NCI-H2107 treated with DMSO at 0.1 percent for 48 hours (cell line): ENCODE results near the gene ILK.
A peak's percentile ranks its signal among the peaks of the same experiment; 100 is the strongest.

Experiments
- DNase-seq: peaks from one replicate; lab custom pipeline; 2025; ENCODE audit not compliant: unreplicated experiment; lab: John Stamatoyannopoulos, UW

The ILK gene

GRCh38 chr11:6603287-6604080, at the start of gene ILK, which contains the start of gene RRP8:
ILK (plus strand) TSS chr11:6603774; CDS start chr11:6604272, 498 bp downstream.
RRP8 (minus strand) TSS chr11:6603616; CDS start chr11:6603502, 114 bp downstream.
- DNase-seq, result peak; percentile 56

- no peak for DNase-seq
Measured at GRCh38 chr11:6554828-6555706, 48.5 kb upstream of the ILK start.

DNA sequence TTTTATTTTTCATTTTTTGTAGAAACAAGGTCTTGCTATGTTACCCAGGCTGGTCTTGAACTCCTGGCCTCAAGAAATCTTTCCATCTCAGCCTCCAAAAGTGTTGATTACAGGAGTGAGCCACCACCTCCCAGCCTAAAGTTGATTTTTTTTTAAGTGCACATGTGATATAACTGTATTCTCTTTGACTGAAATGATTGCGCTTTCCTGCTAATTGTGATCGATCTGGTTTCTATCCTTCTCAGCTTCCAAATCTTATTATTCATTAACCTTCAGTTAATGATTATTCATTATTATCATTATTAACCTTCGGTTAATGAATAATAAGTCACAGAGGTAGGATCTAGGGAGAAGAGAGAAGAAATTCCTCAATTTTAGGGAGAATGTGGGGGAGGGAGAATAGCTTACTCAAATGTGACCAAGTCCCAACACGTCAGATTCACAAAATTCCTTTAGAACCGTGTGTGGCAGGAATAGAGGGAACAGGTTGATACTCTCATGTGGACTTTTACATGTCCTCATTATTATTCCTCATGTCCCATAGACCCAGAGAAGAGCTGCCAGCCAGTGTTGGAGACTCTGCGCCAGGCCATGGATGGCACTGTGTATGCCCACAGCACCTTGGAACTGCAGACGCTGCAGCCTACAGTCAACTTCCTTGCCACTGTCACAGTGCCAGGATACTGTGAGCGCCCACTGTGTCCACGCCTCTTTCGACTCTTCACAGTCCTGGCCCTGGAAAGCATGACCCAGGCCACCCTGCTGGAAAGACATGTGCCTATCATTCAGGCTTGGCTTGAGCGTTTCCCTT, 47.2 kb upstream of the ILK start:
- no peak for DNase-seq

DNA sequence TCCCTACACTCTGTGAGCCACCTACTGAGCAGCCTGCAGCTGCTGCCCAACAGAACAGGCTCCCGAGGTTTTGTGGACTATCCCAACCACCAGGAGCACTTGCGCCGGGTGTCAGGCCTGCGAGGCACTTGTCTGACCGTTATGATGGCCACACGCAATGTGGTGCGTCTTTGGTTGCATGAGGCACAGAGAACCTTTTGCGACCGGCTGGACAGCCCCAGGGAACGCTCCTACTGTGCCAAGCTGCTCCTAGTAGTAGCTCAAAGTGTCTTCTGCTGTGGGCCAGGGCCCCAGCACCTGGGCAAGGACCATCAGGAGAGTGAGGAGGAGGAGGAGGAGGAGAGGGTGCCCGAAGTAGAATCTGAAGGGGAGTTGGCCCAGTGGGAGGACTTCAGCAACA, 46.5 kb upstream of the ILK start:
- DNase-seq, result no peak

GRCh38 chr11:6557761-6558674, 45.6 kb upstream of the ILK start:
- DNase-seq, result no peak

- DNase-seq, result no peak
Measured at GRCh38 chr11:6559369-6559768, 44.2 kb upstream of the ILK start.

GRCh38 chr11:6561288-6561687, 42.3 kb upstream of the ILK start:
- DNase-seq, result no peak

- DNase-seq, result no peak
Measured at GRCh38 chr11:6563121-6563619, 40.4 kb upstream of the ILK start.

GRCh38 chr11:6563667-6564066, 39.9 kb upstream of the ILK start:
- DNase-seq, result no peak

GRCh38 chr11:6565325-6565724, 38.2 kb upstream of the ILK start:
- no peak for DNase-seq

DNA sequence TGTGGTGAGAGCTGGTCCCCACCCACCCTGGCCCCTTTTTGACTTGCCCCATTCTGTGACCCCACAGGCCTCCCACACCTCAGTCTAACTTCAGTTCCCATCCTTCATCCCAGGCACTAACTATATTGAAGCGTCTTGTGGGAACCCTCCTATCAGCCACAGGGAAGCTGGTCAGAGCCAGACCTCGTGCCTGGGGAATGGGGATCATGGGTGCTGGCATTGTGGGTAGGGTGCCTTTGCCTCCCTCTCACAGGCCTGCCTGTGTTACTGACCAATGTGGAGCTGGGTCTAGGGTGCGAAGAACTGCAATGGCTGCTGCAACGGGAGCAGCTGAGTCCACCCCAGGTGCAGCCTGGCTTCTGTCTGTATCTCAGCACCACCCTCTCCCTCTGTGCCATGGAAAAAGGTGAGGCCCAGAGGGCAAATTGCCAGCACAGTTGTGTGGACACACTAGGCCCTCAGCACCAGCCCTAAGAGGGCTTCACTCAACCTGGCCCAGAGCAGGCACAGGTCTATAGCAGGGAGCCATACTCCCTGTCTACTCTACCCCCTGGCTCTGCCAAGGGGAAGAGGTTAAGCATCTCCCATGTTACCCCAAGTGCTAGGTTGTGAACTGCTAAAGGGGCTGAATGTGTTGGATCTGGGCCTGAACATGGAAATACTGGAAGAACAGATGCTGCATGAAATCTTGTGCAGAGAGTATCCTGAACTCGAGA, 37.4 kb upstream of the ILK start:
- no peak for DNase-seq

- no peak for DNase-seq
Measured at GRCh38 chr11:6566704-6567370, 36.7 kb upstream of the ILK start.

DNA sequence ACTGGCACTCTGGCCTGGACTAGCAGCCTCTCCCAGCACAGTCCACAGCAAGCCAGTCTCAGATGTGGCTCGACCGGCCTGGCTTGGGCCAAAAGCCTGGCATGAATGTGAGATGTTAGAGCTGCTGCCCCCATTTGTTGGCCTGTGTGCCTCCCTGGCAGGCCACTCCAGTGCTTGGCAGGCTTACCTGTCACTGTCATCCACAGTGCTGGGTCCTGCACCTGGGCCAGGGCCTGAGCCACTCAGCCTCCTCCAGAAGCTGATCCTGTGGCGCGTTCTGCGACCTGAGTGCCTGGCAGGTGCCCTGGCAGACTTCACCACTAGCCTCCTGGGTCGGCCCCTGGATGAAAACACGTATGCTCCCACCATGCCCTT, 36.2 kb upstream of the ILK start:
- no peak for DNase-seq

DNA sequence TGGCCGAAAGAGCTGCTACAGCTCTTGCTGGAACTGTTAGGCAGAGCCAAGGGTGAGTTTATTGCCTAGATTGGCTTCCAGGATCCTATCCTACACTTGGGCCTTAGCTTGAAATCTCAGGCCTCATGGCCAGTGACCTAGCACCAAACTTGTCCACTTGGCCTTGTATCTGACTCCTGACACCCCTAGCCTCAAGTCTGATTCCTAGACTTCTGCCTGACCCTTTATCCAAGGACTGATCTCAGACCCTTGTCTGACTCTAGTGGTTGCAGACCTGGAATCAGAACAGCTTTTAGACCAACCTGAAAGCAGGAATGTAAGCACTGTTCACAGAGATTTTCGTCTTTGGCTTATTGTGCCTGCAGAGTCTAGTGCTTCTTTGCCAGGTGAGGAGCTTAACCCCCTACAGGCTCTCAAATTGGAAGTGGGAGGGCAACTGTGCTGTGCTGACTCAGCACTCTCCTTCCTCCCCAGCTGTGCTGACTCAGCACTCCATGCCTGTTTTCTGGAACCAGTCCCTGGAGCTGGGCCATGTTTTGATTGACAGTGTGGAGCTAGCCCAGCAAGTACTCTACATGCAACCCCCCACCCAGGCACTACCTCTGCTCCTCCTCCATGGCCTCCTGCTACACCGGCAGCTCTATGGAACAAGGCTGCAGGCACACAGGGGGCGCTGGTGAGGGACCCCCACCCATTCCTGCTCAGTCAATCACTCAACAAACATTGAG, 35.2 kb upstream of the ILK start:
- DNase-seq, result no peak

- no peak for DNase-seq
Measured at GRCh38 chr11:6569706-6570105, 33.9 kb upstream of the ILK start.

DNA sequence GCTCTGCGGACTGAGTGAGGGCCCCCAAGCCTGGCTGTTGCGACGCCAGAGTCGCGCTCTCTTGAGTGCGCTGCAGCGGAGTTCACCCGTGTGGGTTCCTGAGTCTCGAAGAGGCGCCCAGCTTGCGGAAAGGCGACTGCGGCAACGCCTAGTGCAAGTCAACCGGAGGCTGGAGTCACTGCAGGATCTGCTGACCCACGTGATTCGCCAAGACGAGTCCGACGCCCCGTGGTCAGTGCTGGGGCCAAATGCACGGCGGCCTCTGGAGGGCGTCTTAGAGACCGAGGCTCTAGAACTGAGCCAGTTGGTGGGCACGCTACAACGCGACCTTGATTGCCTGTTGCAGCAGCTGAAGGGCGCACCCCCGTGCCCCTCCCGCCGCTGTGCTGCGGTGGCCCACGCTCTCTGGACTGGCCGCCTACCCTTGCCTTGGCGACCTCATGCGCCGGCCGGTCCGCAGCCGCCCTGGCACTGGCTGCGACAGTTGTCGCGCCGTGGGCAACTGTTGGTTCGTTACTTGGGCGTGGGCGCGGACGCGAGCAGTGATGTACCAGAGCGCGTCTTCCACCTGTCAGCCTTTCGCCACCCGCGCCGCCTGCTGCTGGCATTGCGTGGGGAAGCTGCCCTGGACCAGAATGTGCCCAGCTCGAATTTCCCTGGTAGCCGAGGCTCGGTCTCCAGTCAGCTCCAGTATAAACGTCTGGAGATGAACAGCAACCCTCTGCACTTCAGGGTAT, 32.7 kb upstream of the ILK start:
- no peak for DNase-seq

DNA sequence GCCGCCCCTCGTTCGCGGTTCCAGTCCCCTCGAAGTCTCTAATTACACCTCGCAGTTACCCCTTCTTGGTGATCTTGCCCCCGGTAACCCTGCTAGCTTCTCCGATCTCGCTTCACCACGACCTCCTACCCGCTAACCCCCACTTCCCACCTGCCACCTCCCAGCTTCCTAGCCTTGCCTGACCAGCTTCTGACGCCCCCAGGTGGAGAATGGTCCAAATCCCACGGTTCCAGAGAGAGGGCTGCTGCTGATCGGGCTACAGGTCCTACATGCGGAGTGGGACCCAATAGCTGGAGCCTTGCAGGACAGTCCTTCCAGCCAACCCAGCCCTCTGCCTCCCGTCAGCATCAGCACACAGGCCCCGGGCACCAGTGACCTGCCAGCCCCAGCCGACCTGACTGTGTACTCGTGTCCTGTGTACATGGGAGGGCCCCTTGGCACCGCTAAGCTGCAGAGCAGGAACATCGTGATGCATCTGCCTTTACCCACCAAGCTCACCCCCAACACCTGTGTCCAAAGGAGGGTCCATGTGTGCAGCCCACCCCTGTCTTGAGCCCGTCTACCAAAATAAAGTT, 32.1 kb upstream of the ILK start:
- no peak for DNase-seq
